H1 (cell line): Measurements from ENCODE around the gene MRPL39.

ENCODE experiments used
- CHD1 ChIP-seq: IDR thresholded peaks from 2 replicates; pipeline ENCODE4 v1.6.1; 2012; ENCODE audit warnings: low read depth, low read length, improper control_type of control experiment
- EP300 ChIP-seq, 2 experiments: IDR thresholded peaks; 1 replicate in 1 of 2; 2 replicates in 1 of 2; pipeline ENCODE4 v1.6.1; 2011 to 2012; ENCODE audit warnings: low read depth in 2 of 2, low read length in 2 of 2, mild to moderate bottlenecking in 2 of 2, borderline replicate concordance in 1 of 2, inconsistent platforms in 1 of 2, moderate library complexity in 1 of 2
- JUND ChIP-seq: IDR thresholded peaks from 2 replicates; pipeline ENCODE4 v1.6.1; 2011; ENCODE audit warnings: mild to moderate bottlenecking, improper control_type of control experiment, low read length
- YY1 ChIP-seq: IDR thresholded peaks from 2 replicates; pipeline ENCODE4 v1.6.1; 2011; ENCODE audit warnings: low read depth, mild to moderate bottlenecking, low read length

GRCh38 chr21:25584833-25585676 is 22.2 kb downstream of the MRPL39 start:
- TF ChIP-seq YY1 (no peak), EP300 (IDR thresholded peaks at IDR 0.05; ENCODE audit: borderline replicate concordance in 1 of 2, low read depth in 2 of 2, low read length in 2 of 2) (no peak), JUND (no peak), CHD1 (no peak)
